HUES64 (cell line): ENCODE data around the gene GCNT1.
"Not testable (repeated sequence)": the region's sequence is repeated elsewhere in the genome, so short reads cannot be mapped to it uniquely, and the experiment has no call there.

Experiments
- H3K27ac ChIP-seq: 2 replicates; pipeline ENCODE4 v1.7.0; 2013; ENCODE audit warnings: low read depth, low read length, inconsistent platforms
- H3K27me3 ChIP-seq: 2 replicates; pipeline ENCODE4 v1.6.1; 2013; ENCODE audit warnings: mild to moderate bottlenecking, low read length; ENCODE audit not compliant: insufficient read depth
- H3K36me3 ChIP-seq: 2 replicates; pipeline ENCODE4 v1.6.1; 2013; ENCODE audit warnings: mild to moderate bottlenecking, low read length; ENCODE audit not compliant: insufficient read depth
- H3K4me1 ChIP-seq: 2 replicates; pipeline ENCODE4 v1.6.1; 2013; ENCODE audit warnings: mild to moderate bottlenecking, low read length, moderate library complexity; ENCODE audit not compliant: insufficient read depth
- H3K4me3 ChIP-seq: 2 replicates; pipeline ENCODE4 v1.5.1; 2013; ENCODE audit warnings: mild to moderate bottlenecking, low read length, moderate library complexity
- H3K9ac ChIP-seq: 2 replicates; pipeline ENCODE4 v1.6.1; 2013; ENCODE audit warnings: mild to moderate bottlenecking, low read depth, low read length
- H3K9me3 ChIP-seq: 2 replicates; pipeline ENCODE4 v1.6.1; 2013; ENCODE audit warnings: low read depth, low read length; ENCODE audit not compliant: insufficient read depth
- WGBS: fragments of 150-250, 120-280 bp; methylation state at CpG from one replicate; pipeline ENCODE4 v1.1.7; 2013; ENCODE audit warnings: missing lambda C conversion rate; 5-methylcytosine and 5-hydroxymethylcytosine counted together

The GCNT1 gene

GRCh38 chr9:76425677-76426453 lies 33.1 kb upstream of the GCNT1 start:
- no peak overlapping the region for H3K27ac ChIP-seq
- no peaks in the 10 kb centered on the region for H3K27me3 ChIP-seq
- H3K9me3 ChIP-seq, result no peaks in the 10 kb centered on the region
- H3K9ac ChIP-seq, result no peak overlapping the region
- 94% methylated on average over 8 of the region's 8 CpGs for WGBS
- H3K4me3 ChIP-seq, result no peak overlapping the region
- no peaks in the 10 kb centered on the region for H3K4me1 ChIP-seq
- no peaks in the 10 kb centered on the region for H3K36me3 ChIP-seq

- Histone ChIP-seq H3K27me3 (no peaks in the 10 kb centered on the region), H3K9ac (no peak overlapping the region), H3K4me1 (peaks cover 6% of the 10 kb centered on the region; the same call in 1 of the 2 replicates), H3K36me3 (no peaks in the 10 kb centered on the region), H3K27ac (no peak overlapping the region), H3K9me3 (no peaks in the 10 kb centered on the region), H3K4me3 (no peak overlapping the region)
- WGBS, result 90% methylated on average over 6 of the region's 7 CpGs
These were observed 32.1 kb upstream of the GCNT1 start for GRCh38 chr9:76426807-76427419.

- Histone ChIP-seq H3K4me3 (no peak overlapping the region), H3K27ac (no peak overlapping the region), H3K4me1 (peaks cover 6% of the 10 kb centered on the region; the same call in 1 of the 2 replicates), H3K9ac (no peak overlapping the region), H3K9me3 (no peaks in the 10 kb centered on the region), H3K27me3 (no peaks in the 10 kb centered on the region), H3K36me3 (no peaks in the 10 kb centered on the region)
- 67% methylated on average over 8 of the region's 8 CpGs for WGBS
These were observed 27.4 kb upstream of the GCNT1 start for GRCh38 chr9:76431601-76432000.

GRCh38 chr9:76433406-76433805 lies 25.6 kb upstream of the GCNT1 start:
- no peak overlapping the region for H3K4me3 ChIP-seq
- WGBS, result 93% methylated on average over 5 of the region's 5 CpGs
- no peak overlapping the region for H3K27ac ChIP-seq
- peaks cover 6% of the 10 kb centered on the region; the same call in 1 of the 2 replicates for H3K4me1 ChIP-seq
- no peak overlapping the region for H3K9ac ChIP-seq
- H3K9me3 ChIP-seq, result no peaks in the 10 kb centered on the region
- no peaks in the 10 kb centered on the region for H3K36me3 ChIP-seq
- H3K27me3 ChIP-seq, result no peaks in the 10 kb centered on the region

GRCh38 chr9:76433836-76434235 lies 25.1 kb upstream of the GCNT1 start:
- Histone ChIP-seq H3K27ac (no peak overlapping the region), H3K4me1 (peaks cover 6% of the 10 kb centered on the region; the same call in 1 of the 2 replicates), H3K9ac (no peak overlapping the region), H3K9me3 (no peaks in the 10 kb centered on the region), H3K4me3 (no peak overlapping the region), H3K36me3 (no peaks in the 10 kb centered on the region), H3K27me3 (no peaks in the 10 kb centered on the region)
- no CpG with 5 or more reads among the region's 3 CpGs for WGBS

- WGBS, result 96% methylated on average over 6 of the region's 6 CpGs
- H3K9me3 ChIP-seq, H3K27ac ChIP-seq, H3K9ac ChIP-seq, H3K27me3 ChIP-seq, H3K36me3 ChIP-seq, H3K4me1 ChIP-seq, H3K4me3 ChIP-seq: not testable (repeated sequence)
These were observed 24.1 kb upstream of the GCNT1 start for GRCh38 chr9:76434897-76435296.

- 84% methylated on average over 8 of the region's 9 CpGs for WGBS
- H3K9ac ChIP-seq, H3K36me3 ChIP-seq, H3K4me1 ChIP-seq, H3K27me3 ChIP-seq, H3K4me3 ChIP-seq, H3K9me3 ChIP-seq, H3K27ac ChIP-seq: not testable (repeated sequence)
These were observed 21.8 kb upstream of the GCNT1 start for GRCh38 chr9:76437017-76437699.

GRCh38 chr9:76438841-76439588 lies 20.0 kb upstream of the GCNT1 start:
- WGBS, result 95% methylated on average over 4 of the region's 6 CpGs
- Histone ChIP-seq H3K9ac (no peak overlapping the region), H3K4me1 (no peaks in the 10 kb centered on the region), H3K9me3 (no peaks in the 10 kb centered on the region), H3K27ac (no peak overlapping the region), H3K4me3 (no peak overlapping the region), H3K27me3 (no peaks in the 10 kb centered on the region), H3K36me3 (no peaks in the 10 kb centered on the region)

GRCh38 chr9:76441551-76442322 lies 17.2 kb upstream of the GCNT1 start:
- Histone ChIP-seq H3K27ac (no peak overlapping the region), H3K27me3 (no peaks in the 10 kb centered on the region), H3K36me3 (no peaks in the 10 kb centered on the region), H3K4me1 (no peaks in the 10 kb centered on the region), H3K9me3 (no peaks in the 10 kb centered on the region), H3K9ac (no peak overlapping the region), H3K4me3 (no peak overlapping the region)
- 91% methylated on average over 10 of the region's 10 CpGs for WGBS

- Histone ChIP-seq H3K9me3 (0 out of 2 replicates have a peak, but pooled peaks cover 2% of the 10 kb centered on the region), H3K27me3 (no peaks in the 10 kb centered on the region), H3K4me1 (no peaks in the 10 kb centered on the region), H3K4me3 (no peak overlapping the region), H3K36me3 (no peaks in the 10 kb centered on the region), H3K27ac (no peak overlapping the region), H3K9ac (no peak overlapping the region)
- WGBS, result 95% methylated on average over 3 of the region's 3 CpGs
These were observed 15.1 kb upstream of the GCNT1 start for GRCh38 chr9:76443887-76444286.
